UCSD-AML1 (cell line): ENCODE data around the gene LEMD1.
"Not testable (repeated sequence)": the region's sequence is repeated elsewhere in the genome, so short reads cannot be mapped to it uniquely, and the experiment has no call there.

ENCODE experiments used
- DNase-seq: peaks from one replicate; lab custom pipeline; 2025; ENCODE audit not compliant: unreplicated experiment; lab: John Stamatoyannopoulos, UW

LEMD1 gene

GRCh38 chr1:205447457-205448341 is 25.8 kb upstream of the LEMD1 start:
- DNase-seq = no peak

DNA sequence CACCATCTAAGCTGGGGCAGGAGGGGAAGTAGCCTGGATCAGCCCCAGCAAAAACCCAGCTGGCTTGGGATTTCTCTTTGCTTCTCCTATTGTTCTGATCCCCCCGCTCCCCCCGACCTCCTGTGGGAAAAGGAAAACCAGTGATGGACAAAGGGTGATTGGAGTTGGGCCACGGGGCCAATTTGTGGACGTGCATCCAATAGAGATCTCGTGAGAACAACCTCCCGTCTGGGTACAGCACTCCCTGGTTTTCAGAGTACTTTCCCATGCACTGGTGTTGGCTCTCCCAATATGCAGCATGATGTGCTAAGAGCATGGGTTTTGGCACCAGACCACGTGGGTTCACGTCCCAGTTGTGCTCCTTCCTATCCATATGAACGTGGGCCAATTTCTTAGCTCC is 25.0 kb upstream of the LEMD1 start:
- no peak for DNase-seq

- no peak for DNase-seq
These were observed 23.7 kb upstream of the LEMD1 start for GRCh38 chr1:205445646-205445935.

- no peak for DNase-seq
These were observed 23.2 kb upstream of the LEMD1 start for GRCh38 chr1:205444931-205445645.

GRCh38 chr1:205444300-205444930 is 22.6 kb upstream of the LEMD1 start:
- DNase-seq = no peak

DNA sequence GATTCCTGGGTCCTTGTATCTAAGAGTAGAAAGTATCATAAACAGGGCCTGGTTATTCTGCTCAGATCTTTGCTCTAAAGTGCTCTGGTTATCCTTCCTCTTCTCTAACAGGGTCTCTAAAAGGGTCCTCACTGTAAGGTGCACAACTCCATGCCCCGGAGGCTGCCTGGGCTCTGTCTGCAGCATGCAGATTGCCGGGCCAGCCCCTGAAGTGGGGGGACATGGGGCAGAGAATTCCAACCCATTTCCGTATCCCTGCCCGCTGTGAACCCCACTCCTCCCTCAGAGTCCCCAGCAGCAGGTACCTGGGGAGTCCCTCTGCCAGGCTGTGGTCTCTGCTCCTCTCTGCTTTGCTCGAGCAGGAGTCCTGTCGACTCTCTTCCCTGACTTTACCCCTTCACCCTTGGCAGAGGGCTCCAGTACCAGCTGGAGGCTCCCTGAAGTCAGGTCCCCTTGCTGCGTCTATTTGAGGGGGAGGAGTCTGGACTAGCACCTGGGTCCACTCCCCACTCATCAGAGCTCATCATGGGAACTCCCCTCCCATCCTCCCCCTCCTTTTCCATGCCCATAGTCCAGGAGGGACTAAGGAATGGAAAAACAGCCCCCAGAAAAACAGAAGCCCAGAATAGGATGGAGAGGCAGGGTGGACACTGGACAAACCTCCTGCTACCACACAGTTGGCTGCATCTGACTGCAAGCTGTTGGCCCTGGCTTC is 21.9 kb upstream of the LEMD1 start:
- no peak for DNase-seq

DNA sequence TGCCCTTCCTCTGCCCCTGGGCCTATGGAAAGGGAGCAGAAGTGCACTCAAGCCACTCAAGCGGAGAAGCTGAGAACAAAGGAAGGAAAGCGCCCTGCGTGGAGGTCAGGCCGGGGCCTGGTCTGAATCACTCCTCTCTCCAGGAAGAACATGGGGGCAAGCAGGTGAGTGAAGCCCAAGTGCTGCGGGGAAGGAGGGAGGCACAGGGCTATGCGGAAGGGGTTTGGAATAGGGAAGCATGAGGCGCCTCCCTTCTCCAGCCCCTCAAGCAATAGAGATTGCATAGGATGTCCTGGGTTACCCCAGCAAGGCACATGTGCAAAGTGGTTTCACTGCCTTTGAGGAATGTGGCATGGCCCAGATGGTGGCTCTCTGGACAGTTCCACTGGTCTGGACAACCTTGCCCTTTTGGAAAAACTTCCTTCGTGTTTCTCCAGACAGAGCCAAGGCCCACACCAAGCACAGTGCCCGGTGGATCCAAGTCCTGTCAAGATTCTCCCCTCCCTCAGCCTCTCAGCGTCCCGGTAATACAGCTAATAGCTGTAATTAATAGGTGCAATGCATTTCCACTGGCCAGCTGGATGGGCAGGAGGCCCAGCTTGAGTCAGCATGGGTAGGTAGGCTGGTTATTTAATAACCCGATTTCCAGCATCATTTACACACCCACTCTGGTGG is 20.3 kb upstream of the LEMD1 start:
- DNase-seq = peak; percentile 25

GRCh38 chr1:205441716-205442050 is 19.8 kb upstream of the LEMD1 start:
- DNase-seq = no peak

- DNase-seq = no peak
These were observed 19.4 kb upstream of the LEMD1 start for GRCh38 chr1:205441318-205441633.

DNA sequence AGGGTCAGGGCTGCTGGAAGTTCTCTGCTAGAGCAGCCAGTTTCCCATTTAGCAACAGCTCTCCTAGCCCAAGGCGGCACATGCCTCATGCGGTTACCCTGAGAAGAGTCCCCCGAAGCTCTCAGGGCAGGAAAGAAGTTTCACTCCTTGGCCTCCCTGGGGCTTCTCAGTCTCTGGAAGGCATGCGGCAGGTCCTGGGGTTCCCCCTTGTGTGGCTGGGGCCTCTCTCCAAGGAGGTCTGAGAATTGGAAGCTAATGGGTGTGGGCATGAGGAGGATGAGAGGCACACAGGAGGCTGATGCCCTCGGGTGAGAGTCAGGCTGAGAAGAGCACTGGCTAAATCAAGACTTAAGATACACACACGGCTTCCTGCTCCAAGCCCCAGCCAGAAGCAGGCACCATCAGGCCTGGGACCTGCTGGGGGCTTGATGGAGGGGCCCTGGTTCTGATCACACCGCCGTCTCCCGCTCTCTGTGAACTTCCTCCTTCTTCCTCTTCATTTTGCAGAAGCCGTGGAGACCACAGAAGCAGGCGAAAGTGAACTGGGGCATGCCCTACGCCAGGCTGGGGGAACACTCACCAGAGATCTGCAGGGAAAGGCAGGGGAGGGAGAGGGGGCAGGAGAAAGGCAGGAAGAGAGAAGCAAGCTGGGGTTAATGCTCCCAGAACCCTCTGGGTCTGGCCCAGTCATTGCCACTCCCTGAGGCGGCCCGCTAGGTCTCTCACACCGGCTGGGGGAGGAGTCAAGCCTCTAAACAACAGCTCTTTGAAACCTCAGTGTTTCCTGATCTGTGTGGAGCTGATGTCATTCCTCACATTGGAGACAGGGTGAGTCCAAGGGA is 18.8 kb upstream of the LEMD1 start:
- DNase-seq = peak; percentile 72

DNA sequence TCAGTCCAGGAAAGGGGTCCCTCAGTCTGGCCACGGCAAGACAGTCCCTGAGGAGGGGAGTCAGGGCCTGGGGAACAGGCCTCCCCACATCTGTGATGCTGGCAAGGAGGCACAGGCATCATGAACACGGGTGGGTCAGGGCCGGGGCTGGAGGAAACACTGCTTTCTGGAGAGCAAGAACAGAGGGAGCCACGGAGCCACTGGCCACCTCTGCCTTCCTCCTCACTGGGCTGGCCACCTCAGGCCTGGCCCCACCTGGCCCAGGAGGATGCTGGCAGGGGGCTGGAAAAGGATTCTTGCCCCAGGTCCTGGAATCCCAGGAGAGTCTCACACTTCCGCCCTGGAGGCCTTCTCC is 18.2 kb upstream of the LEMD1 start:
- DNase-seq = no peak

DNA sequence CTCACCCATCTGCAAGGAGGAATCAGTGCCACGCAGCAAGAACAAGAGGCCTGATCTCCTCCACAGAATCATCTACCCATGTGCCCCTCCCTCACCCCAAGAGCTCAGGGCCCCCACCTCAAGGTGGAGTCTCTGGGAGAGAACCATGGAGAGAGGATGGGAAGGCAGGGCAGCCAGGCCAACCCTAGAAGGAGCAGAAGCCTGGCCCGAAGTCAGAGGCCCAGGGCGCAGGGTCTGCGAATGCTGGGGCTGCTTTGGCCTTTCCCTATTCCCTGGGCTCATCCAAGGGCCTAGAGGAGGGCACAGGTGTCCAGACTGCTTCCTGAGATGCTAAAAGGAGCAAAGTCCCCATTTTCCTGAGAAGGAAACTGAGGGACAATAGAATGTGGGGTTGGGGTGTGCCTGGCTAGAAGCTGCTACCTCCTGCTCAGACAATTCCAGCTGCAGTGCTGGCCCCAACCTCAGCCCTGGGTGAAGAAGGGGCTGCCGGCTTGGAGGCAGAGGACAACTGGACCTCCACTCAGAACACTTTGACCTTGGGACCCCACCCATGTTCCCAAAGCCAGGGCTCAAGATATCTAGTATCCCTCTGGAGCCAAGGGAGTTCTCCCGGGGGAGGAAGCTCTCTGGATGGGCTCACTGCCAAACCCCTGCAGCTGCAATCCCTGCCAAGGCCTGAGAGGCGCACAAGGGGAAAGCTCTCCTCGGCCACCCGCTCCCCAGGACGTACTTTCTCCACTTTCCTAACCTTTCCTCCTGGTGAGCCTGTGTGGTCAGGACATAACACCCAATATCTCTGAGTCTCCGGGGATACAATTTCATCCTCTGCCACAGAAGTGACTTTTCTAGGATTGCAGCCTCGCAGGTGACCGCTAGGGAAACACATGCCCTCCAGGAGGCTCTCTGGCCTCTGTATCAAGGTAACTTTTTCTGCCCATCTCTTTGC is 16.6 kb upstream of the LEMD1 start:
- DNase-seq = peak; percentile 29

DNA sequence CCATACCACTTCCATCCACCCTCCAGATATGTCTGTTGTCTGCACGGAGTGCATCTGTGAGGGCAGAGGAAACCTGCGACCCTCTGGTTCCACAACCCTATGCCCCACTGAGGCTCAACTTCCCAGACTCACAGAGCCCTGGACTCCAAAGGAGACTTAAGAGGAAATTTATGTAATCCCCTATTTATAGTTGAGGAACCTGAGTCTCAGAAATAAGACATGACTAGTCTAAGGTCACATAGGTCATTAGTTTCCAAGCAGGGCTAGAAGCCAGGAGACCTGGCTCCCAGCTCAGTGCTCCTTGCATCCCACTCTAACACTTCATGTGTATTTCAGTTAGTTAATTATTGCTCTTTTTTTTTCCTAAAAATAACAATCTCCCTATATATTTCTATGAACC is 15.7 kb upstream of the LEMD1 start:
- no peak for DNase-seq

DNA sequence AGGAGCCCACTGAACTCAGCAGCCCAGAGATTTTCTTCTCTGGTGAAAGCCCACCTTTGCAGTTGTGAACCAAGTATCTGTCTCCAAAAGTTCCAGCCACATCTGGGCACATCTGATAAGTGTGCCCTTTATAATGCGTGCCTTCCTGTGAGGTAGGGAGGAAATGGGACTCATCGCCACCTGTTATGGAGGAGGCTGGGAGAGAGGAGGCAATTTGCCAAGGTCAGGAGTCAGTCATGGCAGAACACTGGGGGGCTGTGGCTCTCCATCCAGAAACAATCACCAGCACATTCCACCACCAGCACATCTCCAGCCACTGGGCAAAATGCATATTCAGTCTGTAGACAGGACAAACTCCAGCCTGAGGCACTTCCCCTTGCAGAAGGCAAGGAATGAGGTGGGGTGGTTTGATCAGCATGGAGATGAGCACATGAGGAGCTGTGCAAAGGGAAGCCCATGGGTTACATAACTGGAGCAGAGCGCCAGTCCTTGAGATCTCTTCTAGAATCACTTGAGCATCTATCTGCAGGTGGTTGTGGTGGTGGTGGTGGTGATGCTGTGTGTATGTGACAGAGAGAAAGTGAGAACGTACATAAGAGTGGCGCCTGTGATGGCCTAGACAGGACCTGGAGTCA is 15.0 kb upstream of the LEMD1 start:
- DNase-seq = no peak

- DNase-seq = no peak
These were observed 14.0 kb upstream of the LEMD1 start for GRCh38 chr1:205435578-205436573.

GRCh38 chr1:205434738-205435137 is 12.9 kb upstream of the LEMD1 start:
- no peak for DNase-seq

DNA sequence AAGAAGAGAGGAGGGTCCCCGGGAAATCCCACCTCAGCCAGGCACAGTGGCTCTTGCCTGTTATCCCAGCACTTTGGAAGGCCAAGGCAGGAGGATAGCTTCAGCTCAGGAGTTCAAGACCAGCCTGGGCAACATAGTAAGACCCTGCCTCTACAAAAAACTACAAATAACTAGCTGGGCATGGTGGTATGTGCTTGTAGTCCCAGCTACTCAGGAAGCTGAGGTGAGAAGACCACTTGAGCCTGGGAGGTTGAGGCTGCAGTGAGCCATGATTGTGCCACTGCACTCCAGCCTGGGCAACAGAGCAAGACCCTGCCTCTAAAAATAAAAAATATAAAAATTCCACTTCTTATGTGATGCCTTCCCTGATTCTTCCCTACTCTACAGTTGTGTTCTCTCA is 10.8 kb upstream of the LEMD1 start:
- DNase-seq = not testable (repeated sequence)

DNA sequence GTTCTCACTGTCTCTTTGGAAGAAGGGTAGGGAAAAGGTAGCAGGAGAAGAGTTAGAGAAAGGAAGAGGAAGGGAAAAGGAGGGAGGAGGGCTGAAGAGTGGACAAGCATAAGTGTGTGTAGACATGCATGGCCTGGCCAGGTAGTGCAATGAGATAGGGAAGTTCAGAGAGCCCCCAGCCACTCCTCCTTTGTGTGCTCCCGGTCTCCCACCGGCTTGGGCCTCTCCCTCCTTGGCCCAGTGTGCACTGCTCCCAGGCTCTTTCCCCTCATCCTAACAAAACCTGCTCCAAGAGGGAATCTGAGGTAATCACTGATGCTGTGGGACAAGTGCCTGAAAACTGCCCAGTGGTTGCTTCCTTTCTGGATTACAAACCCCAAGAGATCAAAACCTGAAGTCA is 10.3 kb upstream of the LEMD1 start:
- no peak for DNase-seq
